K562 (cell line): ENCODE data around the gene FHIT. TPM values are rescaled to one million over a fixed set of nuclear protein-coding genes. Genes with fewer than 3 reads are reported as not detected.

ENCODE experiments used
- ATAC-seq: fragments of 200-7000 bp; cut with Tn5 transposase; 3 replicates; pipeline ENCODE4 v1.9.1; 2020; ENCODE audit warnings: moderate library complexity
- BruUV-seq: library from RNA; stranded (reverse); fragments of 400-500 nt; replicated peaks from 2 replicates; lab custom pipeline; 2021; lab: Mats Ljungman, UMichigan
- CTCF ChIA-PET: fragments of 300-600 bp; formaldehyde crosslinking; extraction: SDS; loops from one replicate; lab custom pipeline; 2021; ENCODE audit warnings: low intra/inter-chr PET ratio; lab: Yijun Ruan, JAX
- POLR2A ChIA-PET: fragments of 300-600, 350-650 bp; sonication (Branson Sonifier 250); formaldehyde crosslinking; extraction: SDS; loops from one replicate; lab custom pipeline; 2021; ENCODE audit warnings: antibody characterized with exemption, inconsistent platforms; lab: Yijun Ruan, JAX
- DNase-seq, 4 experiments: peaks; one replicate each; pipeline versions ENCODE4 v3.0.0 to v3.0.0-alpha.2; 2011 to 2018; ENCODE audit warnings: low spot score in 3 of 4, mixed read lengths in 3 of 4; ENCODE audit errors: extremely low read depth in 1 of 4
- FAIRE-seq: peaks from 2 replicates; lab custom pipeline; 2011; peaks lifted over from hg19 to GRCh38; lab: Jason Lieb, UNC
- H2AFZ ChIP-seq: 2 replicates; pipeline ENCODE4 v1.6.0; 2011; ENCODE audit warnings: low read depth, low read length, control low read depth, inconsistent platforms
- H3K27ac ChIP-seq: fragments of 200-600 bp; 3 replicates; pipeline ENCODE4 v1.8.0; 2011; ENCODE audit warnings: low read depth, mild to moderate bottlenecking, control low read depth, inconsistent platforms, low read length, moderate library complexity, mixed read lengths; ENCODE audit errors: extremely low read depth
- H3K27me3 ChIP-seq, 2 experiments: fragments of 300-600 bp in 1 of 2; 2 replicates in 1 of 2; 3 replicates in 1 of 2; pipeline versions ENCODE4 v1.6.0 to v1.8.0; 2011; ENCODE audit warnings: inconsistent platforms in 2 of 2, low read length in 2 of 2, mild to moderate bottlenecking in 1 of 2, mixed read lengths in 1 of 2, moderate library complexity in 1 of 2; ENCODE audit not compliant: control insufficient read depth in 2 of 2, insufficient read depth in 2 of 2
- H3K36me3 ChIP-seq: fragments of 300-600 bp; 3 replicates; pipeline ENCODE4 v1.8.0; 2011; ENCODE audit warnings: mild to moderate bottlenecking, low read length, inconsistent platforms; ENCODE audit not compliant: control insufficient read depth, insufficient read depth
- H3K4me1 ChIP-seq, 2 experiments: fragments of 200-600 bp in 1 of 2; replicated peaks in 1 of 2; 2 replicates in 1 of 2; 3 replicates in 1 of 2; pipeline versions ENCODE4 v1.5.1 to v1.8.0; 2011; ENCODE audit warnings: inconsistent platforms in 2 of 2, low read length in 2 of 2, mild to moderate bottlenecking in 1 of 2, mixed read lengths in 1 of 2, moderate library complexity in 1 of 2; ENCODE audit not compliant: control insufficient read depth in 2 of 2, insufficient read depth in 2 of 2
- H3K4me2 ChIP-seq: 2 replicates; pipeline ENCODE4 v1.6.1; 2011; ENCODE audit warnings: low read length, control low read depth, inconsistent platforms, mixed read lengths; ENCODE audit not compliant: insufficient read depth
- H3K4me3 ChIP-seq: fragments of 200-600 bp; sonication (generic), shearing (Covaris generic); 2 replicates; pipeline ENCODE4 v1.5.1; 2016; ENCODE audit warnings: control low read depth, inconsistent platforms
- H3K79me2 ChIP-seq: fragments of 200-600 bp; 3 replicates; pipeline ENCODE4 v1.8.0; 2011; ENCODE audit warnings: low read length, inconsistent platforms; ENCODE audit not compliant: control insufficient read depth, insufficient read depth
- H3K9ac ChIP-seq, 2 experiments: 2 replicates each; pipeline versions ENCODE4 v1.6.0 to v1.6.1; 2011; ENCODE audit warnings: low read depth in 2 of 2, low read length in 2 of 2, control low read depth in 1 of 2, inconsistent platforms in 1 of 2, mild to moderate bottlenecking in 1 of 2, mixed read lengths in 1 of 2; ENCODE audit not compliant: insufficient read depth in 1 of 2
- H3K9me1 ChIP-seq: one replicate; pipeline ENCODE4 v1.6.0; 2011; ENCODE audit warnings: inconsistent platforms, mild to moderate bottlenecking, low read length, moderate library complexity; ENCODE audit not compliant: control insufficient read depth, insufficient read depth
- H3K9me3 ChIP-seq: replicated peaks from 2 replicates; pipeline ENCODE4 v1.5.1; 2011; ENCODE audit warnings: low read depth, low read length, inconsistent platforms; ENCODE audit not compliant: control insufficient read depth, insufficient read depth
- H4K20me1 ChIP-seq: replicated peaks from 2 replicates; pipeline ENCODE4 v1.6.1; 2011; ENCODE audit warnings: low read length, inconsistent platforms, mixed read lengths; ENCODE audit not compliant: control insufficient read depth, insufficient read depth
- ARNT ChIP-seq, 2 experiments: fragments of 450-650 bp; IDR thresholded peaks; 2 replicates each; pipeline ENCODE4 v1.6.1; 2016; ENCODE audit warnings: mild to moderate bottlenecking in 1 of 2
- HNRNPLL ChIP-seq: fragments of 200-400 bp; formaldehyde crosslinking; IDR thresholded peaks from 2 replicates; pipeline ENCODE4 v1.6.1; 2017; ENCODE audit warnings: low read length, low read depth, mild to moderate bottlenecking; ENCODE audit not compliant: poor library complexity, severe bottlenecking
- NCOA2 ChIP-seq, 2 experiments: fragments of 450-650 bp; IDR thresholded peaks; 2 replicates each; pipeline ENCODE4 v1.6.1; 2018; ENCODE audit warnings: mild to moderate bottlenecking in 2 of 2, moderate library complexity in 1 of 2; ENCODE audit not compliant: partially characterized antibody in 2 of 2
- NR2F6 ChIP-seq: fragments of 450-650 bp; formaldehyde crosslinking; IDR thresholded peaks from 2 replicates; pipeline ENCODE4 v1.4.0; 2020; ENCODE audit warnings: mild to moderate bottlenecking
- NR3C1 ChIP-seq: sonication (generic); formaldehyde crosslinking; IDR thresholded peaks from 2 replicates; pipeline ENCODE4 v1.8.1; 2022; ENCODE audit warnings: missing genetic modification reagents
- POLR3A ChIP-seq: IDR thresholded peaks from 2 replicates; pipeline ENCODE4 v1.6.1; 2011; ENCODE audit warnings: borderline replicate concordance, mild to moderate bottlenecking, moderate library complexity; ENCODE audit not compliant: insufficient read length, insufficient read depth; ENCODE audit errors: extremely low read depth
- POLR3G ChIP-seq: IDR thresholded peaks from 2 replicates; pipeline ENCODE4 v1.6.1; 2011; ENCODE audit not compliant: insufficient read length, insufficient replicate concordance; ENCODE audit errors: extremely low read depth
- POU5F1 ChIP-seq: fragments of 150-350 bp; IDR thresholded peaks from 2 replicates; pipeline ENCODE4 v1.6.1; 2014; ENCODE audit warnings: borderline replicate concordance, low read length, low read depth, mild to moderate bottlenecking; ENCODE audit not compliant: partially characterized antibody
- PURB ChIP-seq: sonication (generic); formaldehyde crosslinking; IDR thresholded peaks from 2 replicates; pipeline ENCODE4 v1.9.0; 2021; ENCODE audit warnings: low read depth, mild to moderate bottlenecking, missing genetic modification reagents
- RERE ChIP-seq: sonication (generic); formaldehyde crosslinking; IDR thresholded peaks from 2 replicates; pipeline ENCODE4 v1.8.0; 2023; ENCODE audit warnings: missing genetic modification reagents, mild to moderate bottlenecking, borderline replicate concordance
- ZNF766 ChIP-seq: fragments of 200-800 bp; sonication (Bioruptor generic); conservative IDR thresholded peaks from 2 replicates; pipeline ENCODE4 v1.6.1; 2016; ENCODE audit warnings: missing genetic modification characterization, missing compliant biosample characterization
- WGBS: fragments of 100-300 bp; shearing (Covaris generic); methylation state at CpG from one replicate; pipeline ENCODE4 v1.1.6; 2016; ENCODE audit warnings: low coverage, mixed read lengths; ENCODE audit not compliant: insufficient coverage; ENCODE audit errors: missing lambda C conversion rate; 5-methylcytosine and 5-hydroxymethylcytosine counted together
- in situ Hi-C: fragments of 300-500 bp; cut with MboI; formaldehyde crosslinking; loops from 4 replicates; pipeline ENCODE4 v1.15.0; 2018; ENCODE audit warnings: inconsistent platforms, mixed read lengths
- intact Hi-C: fragments of 100-400 bp; cut with micrococcal nuclease; formaldehyde crosslinking; loops from 2 replicates; pipeline ENCODE4 v1.14.2; 2022
- polyA plus RNA-seq, 8 experiments: library from polyadenylated mRNA; depleted of rRNA in 4 of 8; stranded (reverse) in 5 of 8; unstranded in 3 of 8; fragments of >200 nt; fragmentation: Nextera tagmentation in 2 of 8; fragmentation: Illumina TruSeq in 1 of 8; extraction: Ambion mirVana in 2 of 8; extraction: Trizol in 1 of 8; gene quantifications; 2 replicates each; pipeline versions ENCODE4 v1.2.1 to v1.2.3, GENCODE V29; 2011 to 2014; ENCODE audit warnings: inconsistent platforms in 1 of 8, missing spikeins in 1 of 8
- total RNA-seq, 7 experiments: library from RNA; depleted of rRNA in 6 of 7; stranded (reverse); fragments of >200 nt in 6 of 7; fragmentation: Illumina TruSeq in 2 of 7; extraction: Trizol in 2 of 7; gene quantifications; 2 replicates each; pipeline versions ENCODE4 v1.2.1 to v1.2.3, GENCODE V29; 2011 to 2021; ENCODE audit warnings: low replicate concordance in 1 of 7

Gene FHIT
- total and polyA plus RNA-seq, 9 of the 15 experiments (the other 6 are each of a cell fraction or from before 2014, with no cell fraction given), result 1.7 to 9.1 (median 4.3) TPM

GRCh38 chr3:60577601-60578000, 673.7 kb downstream of the FHIT start:
- intact Hi-C loops, result no loop called here
- Histone ChIP-seq H3K4me1 (no peaks in the 10 kb centered on the region), H3K9me1 (no peaks in the 10 kb centered on the region), H3K27me3 (no peaks in the 10 kb centered on the region), H4K20me1 (no peaks in the 10 kb centered on the region), H3K79me2 (no peaks in the 10 kb centered on the region), H3K4me2 (no peak overlapping the region), H3K9ac (no peak overlapping the region), H3K9me3 (no peaks in the 10 kb centered on the region), H3K36me3 (no peaks in the 10 kb centered on the region), H3K4me3 (no peak overlapping the region), H2AFZ (no peak overlapping the region), H3K27ac (no peak overlapping the region)
- DNase-seq, result no peak
- BruUV-seq, result no TSS peak
- no peak for ATAC-seq
- POLR2A ChIA-PET, result no interaction called here
- 8% methylated on average over 4 of the region's 4 CpGs for whole genome bisulfite sequencing
- in situ Hi-C loops, result no loop called here
- FAIRE-seq, result no peak
- TF ChIP-seq POLR3A (no peak), HNRNPLL (no peak), NCOA2 (IDR thresholded peaks at IDR 0.05; ENCODE audit: partially characterized antibody in 2 of 2) (no peak), ARNT (IDR thresholded peaks at IDR 0.05) (no peak), NR2F6 (CRISPR knock-in tag) (no peak), PURB (CRISPR knock-in tag) (no peak)
- CTCF ChIA-PET, result no interaction called here

DNA sequence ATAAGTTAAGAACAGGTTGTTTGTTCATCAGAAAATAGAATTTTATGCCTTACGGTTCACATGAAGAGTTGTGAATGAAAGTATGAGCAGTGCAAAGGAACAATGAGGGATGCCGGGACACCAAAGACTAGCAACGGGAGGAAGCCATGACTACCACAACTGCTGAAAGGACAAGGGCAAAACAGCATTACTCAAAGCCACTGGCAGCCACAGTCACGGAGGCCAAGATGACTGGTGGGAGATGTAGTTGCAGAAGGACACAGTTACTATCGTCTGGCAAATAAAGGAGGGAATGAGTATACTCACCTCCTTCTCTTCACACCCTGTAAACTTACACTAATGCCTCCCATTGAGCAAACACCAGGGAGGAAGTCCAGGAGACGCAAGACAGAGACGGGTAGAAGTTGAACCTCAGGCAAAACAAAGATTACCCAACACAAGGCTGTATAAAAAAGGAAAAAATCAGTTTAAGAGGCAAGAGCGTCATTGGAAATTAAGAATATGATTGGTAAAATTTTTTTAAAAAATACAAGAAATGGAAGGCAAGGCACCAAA, 675.5 kb downstream of the FHIT start:
- Histone ChIP-seq H2AFZ (no peak overlapping the region), H3K9ac (no peak overlapping the region), H3K9me3 (no peaks in the 10 kb centered on the region), H3K4me3 (no peak overlapping the region), H3K4me2 (no peak overlapping the region), H3K27me3 (no peaks in the 10 kb centered on the region), H3K36me3 (no peaks in the 10 kb centered on the region), H3K4me1 (no peaks in the 10 kb centered on the region), H3K27ac (no peak overlapping the region), H4K20me1 (no peaks in the 10 kb centered on the region), H3K79me2 (no peaks in the 10 kb centered on the region), H3K9me1 (no peaks in the 10 kb centered on the region)
- POLR2A ChIA-PET, result no interaction called here
- no peak for DNase-seq
- no TSS peak for BruUV-seq
- WGBS, result 7% methylated on average over 5 of the region's 8 CpGs
- CTCF ChIA-PET, result no interaction called here
- ATAC-seq, result no peak
- intact Hi-C loops (no loop called here), in situ Hi-C loops (no loop called here)
- no peak for FAIRE-seq
- TF ChIP-seq NR3C1 (no peak), RERE (no peak), POLR3G (no peak), ZNF766 (CRISPR knock-in tag) (no peak), POU5F1 (no peak)
